Choroid plexus epithelial cell (primary cell): ENCODE results near the gene NUP62.

ENCODE experiments used
- DNase-seq: peaks from one replicate; pipeline ENCODE4 v3.0.0-alpha.2; 2010; ENCODE audit warnings: low read depth
- H3K4me3 ChIP-seq: 2 replicates; pipeline ENCODE4 v1.5.1; 2011; ENCODE audit warnings: low read depth, mild to moderate bottlenecking, control low read depth, low read length, moderate library complexity
- CTCF ChIP-seq: conservative IDR thresholded peaks from 2 replicates; pipeline ENCODE4 v1.5.1; 2011; ENCODE audit warnings: low read depth, mild to moderate bottlenecking, control low read depth, inconsistent platforms, low read length, moderate library complexity

Gene NUP62

GRCh38 chr19:49913720-49914119 is 15.6 kb downstream of the NUP62 start:
- H3K4me3 ChIP-seq = no peak overlapping the region
- no peak for TF ChIP-seq CTCF
- DNase-seq = no peak

- peak; percentile 19 for TF ChIP-seq CTCF
- no peak overlapping the region for H3K4me3 ChIP-seq
- DNase-seq = peak; percentile 61
These were observed 16.2 kb downstream of the NUP62 start for GRCh38 chr19:49912965-49913685.

- peak; percentile 66 for DNase-seq
- TF ChIP-seq CTCF = no peak
- no peak overlapping the region for H3K4me3 ChIP-seq
These were observed 17.7 kb downstream of the NUP62 start for GRCh38 chr19:49911381-49912145.

GRCh38 chr19:49910179-49910578 is 19.1 kb downstream of the NUP62 start:
- TF ChIP-seq CTCF = no peak
- H3K4me3 ChIP-seq = no peak overlapping the region
- no peak for DNase-seq

GRCh38 chr19:49908480-49909420 is 20.6 kb downstream of the NUP62 start:
- no peak for DNase-seq
- no peak overlapping the region for H3K4me3 ChIP-seq
- no peak for TF ChIP-seq CTCF

GRCh38 chr19:49907745-49908446 is 21.4 kb downstream of the NUP62 start:
- TF ChIP-seq CTCF = no peak
- no peak overlapping the region for H3K4me3 ChIP-seq
- DNase-seq = no peak
